Activated B cell treated with CpG ODN at 0.5 μM for 24 hours (primary cell): ENCODE results near the gene STARD5. TPM values are rescaled to one million over a fixed set of nuclear protein-coding genes. Genes with fewer than 3 reads are reported as not detected.

Experiments
- ATAC-seq: fragments of 200-7000 bp; cut with Tn5 transposase; one replicate; pipeline ENCODE4 v1.10.0; 2021; ENCODE audit warnings: low read depth, mild to moderate bottlenecking, moderate library complexity
- CTCF ChIA-PET: fragments of 350-600 bp; sonication (Branson Sonifier 250); formaldehyde crosslinking; loops from one replicate; lab custom pipeline; 2021; ENCODE audit warnings: antibody characterized with exemption; lab: Charles Lee
- POLR2A ChIA-PET: fragments of 350-600 bp; sonication (Branson Sonifier 250); formaldehyde crosslinking; loops from one replicate; lab custom pipeline; 2021; ENCODE audit warnings: antibody characterized with exemption; lab: Charles Lee
- DNase-seq: peaks from one replicate; pipeline ENCODE4 v3.0.0; 2022
- H3K27ac Mint-ChIP-seq: one replicate; pipeline ENCODE4 v1.8.0; 2020; ENCODE audit warnings: mixed read lengths
- H3K27me3 Mint-ChIP-seq: one replicate; pipeline ENCODE4 v1.8.0; 2021; ENCODE audit warnings: mixed read lengths
- H3K36me3 Mint-ChIP-seq: one replicate; pipeline ENCODE4 v1.8.0; 2021; ENCODE audit warnings: low read depth, mixed read lengths
- H3K4me1 Mint-ChIP-seq: one replicate; pipeline ENCODE4 v1.8.0; 2021; ENCODE audit warnings: mixed read lengths
- H3K4me3 Mint-ChIP-seq: one replicate; pipeline ENCODE4 v1.8.0; 2020; ENCODE audit warnings: mild to moderate bottlenecking, mixed read lengths
- H3K9me3 Mint-ChIP-seq: one replicate; pipeline ENCODE4 v1.8.0; 2020; ENCODE audit warnings: mixed read lengths
- CTCF ChIP-seq: fragments of 200-600 bp; IDR thresholded peaks from one replicate; pipeline ENCODE4 v1.8.0; 2022; ENCODE audit warnings: antibody characterized with exemption, mild to moderate bottlenecking
- intact Hi-C: fragments of 100-400 bp; cut with micrococcal nuclease; formaldehyde crosslinking; loops from one replicate; pipeline ENCODE4 v1.15.1; 2024
- total RNA-seq: library from RNA; stranded (reverse); gene quantifications from 2 replicates; pipeline ENCODE4 v1.2.3, GENCODE V29; 2022

The STARD5 gene
- total RNA-seq, 1 donor from 2014 or later = 14.3 TPM

GRCh38 chr15:81323559-81323943 lies 390 bp downstream of the STARD5 start:
- TF ChIP-seq CTCF = no peak
- Mint-ChIP-seq H3K27me3 (no peaks in the 10 kb centered on the region), H3K9me3 (no peaks in the 10 kb centered on the region), H3K4me1 (peaks cover 42% of the 10 kb centered on the region), H3K27ac (peak overlapping the region; percentile 76), H3K4me3 (peak overlapping the region; percentile 97), H3K36me3 (peaks cover 26% of the 10 kb centered on the region)
- ChIA-PET CTCF (interaction anchor here (0.7 to 1.4 kb wide), 5 partner anchors 20 to 58 kb away, joined by 3 to 5 read pairs (median 4); no protein-coding TSS in a partner anchor), POLR2A (interaction anchor here (0.8 to 5.1 kb wide), 12 partner anchors 12 to 1217 kb away, joined by 3 to 73 read pairs (median 6); partner anchors contain the start of genes EFL1, RPS17 and SAXO2)
- intact Hi-C loops = no loop called here
- no peak for ATAC-seq
- no peak for DNase-seq

GRCh38 chr15:81322676-81323253 lies 1.2 kb downstream of the STARD5 start:
- POLR2A ChIA-PET = interaction anchor here (2.3 to 5.1 kb wide), 2 partner anchors 26 to 30 kb away, joined by 17 to 73 read pairs; no protein-coding TSS in a partner anchor
- H3K4me1 Mint-ChIP-seq = peaks cover 50% of the 10 kb centered on the region
- TF ChIP-seq CTCF = no peak
- no peak overlapping the region for H3K27ac Mint-ChIP-seq
- H3K4me3 Mint-ChIP-seq = peak overlapping the region; percentile 48
- CTCF ChIA-PET = no interaction called here
- no peaks in the 10 kb centered on the region for H3K27me3 Mint-ChIP-seq
- DNase-seq (no peak), ATAC-seq (no peak)
- intact Hi-C loops = no loop called here
- H3K9me3 Mint-ChIP-seq = no peaks in the 10 kb centered on the region
- peaks cover 32% of the 10 kb centered on the region for H3K36me3 Mint-ChIP-seq

GRCh38 chr15:81321667-81322066 lies 2.3 kb downstream of the STARD5 start:
- DNase-seq (no peak), ATAC-seq (no peak)
- ChIA-PET CTCF (interaction anchor here (0.6 to 1.1 kb wide), 2 partner anchors 46 to 492 kb away, joined by 3 to 6 read pairs; no protein-coding TSS in a partner anchor), POLR2A (interaction anchor here (0.9 to 5.1 kb wide), 3 partner anchors 10 to 29 kb away, joined by 3 to 73 read pairs (median 3); no protein-coding TSS in a partner anchor)
- Mint-ChIP-seq H3K9me3 (no peaks in the 10 kb centered on the region), H3K4me1 (peaks cover 61% of the 10 kb centered on the region), H3K27me3 (no peaks in the 10 kb centered on the region), H3K4me3 (no peak overlapping the region), H3K27ac (no peak overlapping the region), H3K36me3 (peaks cover 37% of the 10 kb centered on the region)
- no peak for TF ChIP-seq CTCF
- intact Hi-C loops = no loop called here

GRCh38 chr15:81317642-81318017 lies 6.3 kb downstream of the STARD5 start:
- Mint-ChIP-seq H3K4me1 (peaks cover 81% of the 10 kb centered on the region), H3K4me3 (peak overlapping the region; percentile 36), H3K9me3 (no peaks in the 10 kb centered on the region), H3K36me3 (peaks cover 58% of the 10 kb centered on the region), H3K27me3 (no peaks in the 10 kb centered on the region), H3K27ac (peak overlapping the region; percentile 82)
- ChIA-PET POLR2A (interaction anchor here (1.4 to 1.9 kb wide), 2 partner anchors 15 to 24 kb away, joined by 6 to 10 read pairs; no protein-coding TSS in a partner anchor), CTCF (interaction anchor here (1.1 kb wide), 1 partner anchor 42 kb away, joined by 3 read pairs; no protein-coding TSS in a partner anchor)
- ATAC-seq (no peak), DNase-seq (no peak)
- intact Hi-C loops = no loop called here
- TF ChIP-seq CTCF = no peak

- ChIA-PET CTCF (no interaction called here), POLR2A (interaction anchor here (1.9 to 3.8 kb wide), 2 partner anchors 14 to 15 kb away, joined by 10 to 20 read pairs; no protein-coding TSS in a partner anchor)
- peaks cover 87% of the 10 kb centered on the region for H3K4me1 Mint-ChIP-seq
- no peaks in the 10 kb centered on the region for H3K9me3 Mint-ChIP-seq
- DNase-seq (no peak), ATAC-seq (no peak)
- no peak for TF ChIP-seq CTCF
- H3K27ac Mint-ChIP-seq = peak overlapping the region; percentile 82
- no peaks in the 10 kb centered on the region for H3K27me3 Mint-ChIP-seq
- H3K4me3 Mint-ChIP-seq = peak overlapping the region; percentile 47
- H3K36me3 Mint-ChIP-seq = peaks cover 69% of the 10 kb centered on the region
- intact Hi-C loops = no loop called here
These were observed 7.7 kb downstream of the STARD5 start for GRCh38 chr15:81316267-81316666.
